HG03354 (cell line): Measurements from ENCODE around the gene KREMEN1.

Source experiments
- ATAC-seq: cut with Tn5 transposase; IDR thresholded peaks from one replicate; pipeline ENCODE4 v1.9.1; 2021; ENCODE audit warnings: mild to moderate bottlenecking; ENCODE audit not compliant: unreplicated experiment, poor library complexity, severe bottlenecking

The KREMEN1 gene

DNA sequence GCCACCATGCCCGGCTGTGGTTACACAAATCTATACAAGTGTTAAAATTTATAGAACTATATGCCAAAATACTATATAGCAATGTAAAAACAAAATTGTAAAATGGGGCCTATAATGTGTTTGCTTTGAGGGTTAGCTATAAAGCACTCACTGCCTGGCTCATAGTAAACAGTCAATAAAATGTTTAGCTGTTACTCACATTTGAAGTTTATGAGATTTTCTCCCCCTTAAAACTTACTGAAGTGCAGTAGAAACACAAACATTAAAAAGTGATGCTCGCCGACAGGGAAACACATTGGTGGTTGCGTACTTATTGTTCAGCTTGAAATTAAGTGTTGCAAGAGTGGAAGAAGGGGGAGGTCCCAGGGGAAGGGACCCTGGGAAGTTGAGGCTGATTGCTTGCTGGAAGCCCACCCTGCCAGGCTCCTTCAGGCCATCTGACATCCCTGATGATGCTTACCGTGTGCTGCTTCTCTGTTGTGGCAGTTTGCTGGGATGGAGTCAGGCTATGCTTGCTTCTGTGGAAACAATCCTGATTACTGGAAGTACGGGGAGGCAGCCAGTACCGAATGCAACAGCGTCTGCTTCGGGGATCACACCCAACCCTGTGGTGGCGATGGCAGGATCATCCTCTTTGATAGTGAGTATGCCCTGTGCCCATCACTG is 52.1 kb downstream of the KREMEN1 start:
- no peak for ATAC-seq

DNA sequence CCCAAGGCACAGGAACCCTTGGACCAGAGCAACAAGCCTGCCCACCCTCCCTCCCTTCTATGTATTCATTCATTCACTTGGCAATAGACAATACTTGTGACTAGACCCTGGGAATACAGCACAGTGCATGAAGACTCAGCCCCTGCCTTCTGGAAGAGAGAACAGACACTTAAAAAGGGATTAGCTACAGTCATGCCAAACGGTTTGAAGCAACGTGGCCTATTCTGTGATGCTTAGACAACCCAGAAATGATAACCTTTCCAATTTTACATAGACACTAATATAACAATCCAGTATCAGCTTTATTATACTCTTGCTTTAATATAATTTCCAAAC is 52.6 kb downstream of the KREMEN1 start:
- ATAC-seq: no peak

DNA sequence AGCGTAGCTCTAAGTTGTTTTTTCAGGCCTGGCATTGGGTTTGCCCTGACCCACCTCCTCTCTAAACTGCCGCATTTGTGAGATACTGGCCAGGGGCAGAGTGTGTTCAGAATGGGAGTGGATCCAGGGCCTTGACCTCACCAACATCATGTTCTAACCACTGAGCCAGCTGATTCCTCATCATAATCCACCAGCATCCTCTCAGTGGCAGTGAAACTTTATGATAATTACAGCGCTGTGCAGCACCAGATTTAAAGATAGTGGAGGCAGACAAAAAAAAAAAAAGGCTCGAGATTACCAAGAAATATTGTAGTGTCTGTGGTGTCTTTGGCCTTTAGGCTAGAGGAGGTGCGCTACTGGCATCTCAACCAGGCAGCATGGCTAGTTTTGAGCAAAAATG is 53.0 kb downstream of the KREMEN1 start:
- no peak for ATAC-seq

DNA sequence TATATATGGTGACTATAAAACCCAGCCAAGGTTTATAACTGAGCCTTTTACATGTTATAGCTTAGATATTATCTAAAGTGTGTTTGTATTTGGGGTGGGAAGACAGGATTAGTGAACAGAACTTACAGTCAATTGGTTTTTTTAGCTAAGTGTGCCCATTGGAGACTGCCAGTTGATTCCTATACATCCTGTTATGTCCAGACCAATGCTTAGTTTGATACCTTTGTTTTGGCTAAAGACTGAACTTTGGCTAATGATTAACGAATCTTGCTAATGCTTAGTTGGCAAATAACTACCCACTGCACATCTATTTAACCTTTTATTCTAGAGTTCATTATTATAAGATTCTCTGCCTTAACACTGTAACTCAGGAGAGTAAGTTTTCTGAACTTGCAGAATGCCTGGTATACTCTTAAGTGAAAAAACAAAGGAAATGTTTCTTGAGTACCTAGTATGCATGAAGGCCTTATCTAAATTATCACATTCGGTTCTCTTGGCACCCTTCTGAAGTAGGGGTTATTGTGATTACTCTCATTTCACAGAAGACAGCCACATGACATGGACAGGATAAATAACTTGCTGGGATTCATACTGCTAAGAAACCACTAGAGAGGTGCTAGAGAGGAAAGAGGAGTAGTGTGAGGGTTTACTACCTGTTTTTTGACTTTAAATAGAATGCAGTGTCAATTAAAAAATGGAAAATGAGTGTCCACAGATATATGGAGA is 54.0 kb downstream of the KREMEN1 start:
- no peak for ATAC-seq

DNA sequence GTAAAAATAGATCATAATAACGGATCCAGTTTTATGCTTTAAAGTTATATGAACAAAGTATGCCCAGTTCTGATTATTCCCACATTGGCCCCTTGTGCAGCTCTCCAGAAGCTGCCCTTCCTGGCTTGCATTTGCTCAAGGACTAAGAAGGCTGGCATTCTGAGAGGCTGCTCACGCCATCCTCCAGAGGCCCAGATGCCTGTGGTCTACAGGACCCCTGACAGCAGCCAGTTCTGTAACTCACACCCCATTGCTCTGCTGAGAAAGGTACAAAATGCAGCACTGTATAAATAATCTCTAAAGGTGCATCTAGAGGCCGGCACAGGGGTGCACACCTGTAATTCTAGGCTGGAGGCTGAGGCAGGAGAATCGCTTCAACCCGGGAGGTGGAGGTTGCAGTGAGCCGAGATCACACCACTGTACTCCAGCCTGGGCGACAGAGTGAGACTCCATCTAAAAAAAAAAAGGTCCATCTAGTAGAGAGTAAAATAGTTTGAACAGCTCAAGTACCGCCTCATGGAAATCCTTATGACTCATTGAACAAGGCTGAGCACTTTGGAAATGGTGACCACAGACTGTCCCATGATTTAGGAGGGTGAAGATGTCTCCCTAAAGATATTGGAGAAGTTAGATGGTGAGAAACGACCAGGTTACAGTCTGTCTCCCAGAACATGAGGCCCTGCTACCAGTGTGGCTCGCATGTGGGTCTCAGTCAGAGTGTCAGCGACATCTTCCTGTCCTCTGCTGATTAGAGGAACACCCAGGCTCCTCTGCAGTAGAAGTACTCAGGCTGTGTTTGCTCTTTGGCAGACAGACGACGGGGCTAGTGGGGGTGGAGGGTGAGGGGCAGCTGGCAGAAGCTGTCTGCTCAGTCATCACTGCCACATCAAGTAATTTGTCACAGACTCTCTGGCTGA is 56.3 kb downstream of the KREMEN1 start:
- no peak for ATAC-seq

DNA sequence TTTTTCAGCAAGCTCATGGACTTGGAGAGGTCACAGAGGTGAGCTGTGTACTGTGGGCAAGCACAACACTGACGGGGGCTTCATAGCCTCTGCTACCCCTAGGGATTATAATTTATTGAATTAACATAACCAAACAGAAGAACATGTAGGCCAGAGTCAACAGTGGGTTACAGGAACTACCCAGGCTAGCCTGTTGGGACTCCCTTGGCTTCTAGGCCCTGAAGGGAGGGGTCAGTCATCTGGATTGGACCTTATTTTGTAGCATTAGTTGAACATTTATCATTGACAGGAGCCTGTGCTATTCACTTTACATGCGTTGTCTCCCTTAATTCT is 56.9 kb downstream of the KREMEN1 start:
- ATAC-seq: no peak

DNA sequence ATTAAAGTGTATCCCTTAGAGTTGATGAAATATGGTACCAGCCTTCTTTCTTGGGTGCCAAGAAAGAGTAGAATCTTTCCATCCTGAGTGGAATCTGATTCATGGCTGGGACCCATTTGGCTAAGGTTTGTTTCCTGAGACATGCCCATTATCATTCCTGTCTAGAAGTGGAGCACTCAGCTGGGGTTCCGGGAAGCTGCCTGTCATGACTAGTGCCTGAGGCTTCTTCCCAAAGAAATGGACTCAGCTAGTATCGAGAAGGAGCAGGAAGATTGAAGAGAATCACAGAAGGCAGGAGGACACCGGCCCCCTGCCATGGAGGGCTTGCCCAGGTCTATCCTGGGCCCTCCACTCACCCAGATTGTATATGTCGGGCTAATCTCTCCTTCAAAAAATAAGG is 57.6 kb downstream of the KREMEN1 start:
- ATAC-seq: no peak

DNA sequence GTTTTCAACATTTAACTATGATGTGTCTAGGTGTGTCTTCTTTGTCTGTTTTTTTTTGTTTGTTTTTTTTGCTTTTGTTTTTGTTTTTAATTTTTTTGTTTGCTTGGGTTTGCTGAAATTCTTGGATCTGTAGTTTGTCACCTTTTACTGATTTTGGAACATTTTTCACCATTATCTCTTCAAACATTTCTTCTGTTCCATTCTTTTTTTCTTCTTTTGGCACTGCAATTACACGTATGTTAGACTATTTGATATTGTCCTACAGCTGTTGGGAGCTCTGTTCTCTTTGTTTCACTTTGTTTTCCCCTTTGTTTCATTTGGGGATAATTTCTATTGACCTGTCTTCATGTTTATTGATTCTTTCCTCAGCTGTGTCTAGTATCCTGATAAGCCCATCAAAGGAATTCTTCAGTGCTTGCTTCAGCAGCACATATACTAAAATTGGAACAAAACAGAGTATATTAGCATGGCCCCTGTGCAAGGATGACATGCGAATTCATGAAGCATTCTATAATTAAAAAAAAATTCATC is 60.8 kb downstream of the KREMEN1 start:
- no peak for ATAC-seq

DNA sequence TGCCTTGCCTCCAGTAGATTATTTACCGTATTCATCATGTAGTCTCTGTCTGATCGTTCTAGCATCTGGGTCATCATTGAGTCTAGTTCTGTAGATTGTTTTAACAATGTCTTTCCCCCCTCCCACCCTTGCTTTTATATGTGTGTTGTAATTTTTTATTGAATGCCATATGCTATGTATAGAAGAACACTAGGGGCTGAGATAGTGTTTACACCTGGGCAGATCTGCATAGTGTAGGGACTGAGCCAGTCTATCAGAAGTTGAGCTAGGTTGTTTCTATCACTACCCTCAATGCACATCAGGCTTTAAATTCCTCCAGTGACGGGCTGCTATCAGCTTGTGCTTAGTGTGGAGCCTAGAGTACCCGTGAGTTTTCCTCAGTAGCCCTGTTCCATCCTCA is 61.6 kb downstream of the KREMEN1 start:
- ATAC-seq: no peak

DNA sequence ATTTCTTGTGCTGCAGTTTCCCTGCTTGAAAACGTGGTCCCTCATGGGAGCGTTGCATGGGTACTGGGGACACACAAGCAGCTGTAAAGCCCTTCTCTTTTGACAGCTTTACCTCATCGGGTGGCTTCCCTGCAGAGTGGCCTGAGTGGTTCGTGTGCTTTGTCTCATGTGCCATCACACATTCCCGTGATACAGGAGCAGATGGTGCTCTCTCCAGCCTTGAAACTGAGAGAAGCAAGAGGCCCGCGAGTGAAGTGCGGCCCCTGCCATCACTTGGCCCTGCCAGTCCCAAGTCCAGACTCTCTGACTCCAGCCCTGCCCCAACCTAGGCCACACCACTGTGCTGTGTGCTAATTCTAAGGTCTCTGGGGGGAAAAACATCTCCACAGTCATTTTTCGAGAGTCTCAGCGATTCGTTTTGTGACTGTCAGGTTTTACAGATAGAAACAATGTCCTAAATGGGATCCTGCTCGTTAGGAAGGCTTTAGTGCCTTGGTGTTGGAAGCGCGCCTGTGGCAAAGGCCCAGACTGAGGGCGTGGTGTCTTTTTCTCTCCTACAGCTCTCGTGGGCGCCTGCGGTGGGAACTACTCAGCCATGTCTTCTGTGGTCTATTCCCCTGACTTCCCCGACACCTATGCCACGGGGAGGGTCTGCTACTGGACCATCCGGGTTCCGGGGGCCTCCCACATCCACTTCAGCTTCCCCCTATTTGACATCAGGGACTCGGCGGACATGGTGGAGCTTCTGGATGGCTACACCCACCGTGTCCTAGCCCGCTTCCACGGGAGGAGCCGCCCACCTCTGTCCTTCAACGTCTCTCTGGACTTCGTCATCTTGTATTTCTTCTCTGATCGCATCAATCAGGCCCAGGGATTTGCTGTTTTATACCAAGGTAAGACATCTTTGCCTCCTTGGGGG is 64.2 kb downstream of the KREMEN1 start:
- no peak for ATAC-seq

DNA sequence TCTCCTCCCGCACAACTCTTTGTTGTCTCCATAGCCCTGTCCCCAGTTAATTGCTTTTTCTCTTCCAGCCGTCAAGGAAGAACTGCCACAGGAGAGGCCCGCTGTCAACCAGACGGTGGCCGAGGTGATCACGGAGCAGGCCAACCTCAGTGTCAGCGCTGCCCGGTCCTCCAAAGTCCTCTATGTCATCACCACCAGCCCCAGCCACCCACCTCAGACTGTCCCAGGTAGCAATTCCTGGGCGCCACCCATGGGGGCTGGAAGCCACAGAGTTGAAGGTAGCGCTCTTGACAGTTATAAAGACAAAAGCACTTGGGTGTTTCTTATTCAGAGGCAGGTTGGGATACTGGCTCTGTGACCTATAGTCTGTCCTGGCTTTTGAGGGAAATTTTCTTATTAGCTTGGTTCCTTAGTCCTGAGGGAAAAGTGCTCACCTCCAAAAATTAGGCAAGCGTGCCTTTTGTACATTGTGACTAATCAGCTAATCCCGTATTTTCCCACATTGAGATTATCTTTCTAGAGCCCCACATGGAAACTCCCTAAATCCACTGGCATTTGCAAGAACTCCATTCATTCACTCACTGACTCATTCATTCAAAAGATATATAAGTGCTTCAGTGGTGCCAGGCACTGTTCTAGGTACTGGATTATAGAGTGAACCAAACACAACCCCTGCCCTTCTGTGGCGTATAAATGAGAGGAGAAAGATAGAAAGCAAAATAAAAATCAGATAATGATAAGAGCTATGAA is 65.9 kb downstream of the KREMEN1 start:
- ATAC-seq: no peak

DNA sequence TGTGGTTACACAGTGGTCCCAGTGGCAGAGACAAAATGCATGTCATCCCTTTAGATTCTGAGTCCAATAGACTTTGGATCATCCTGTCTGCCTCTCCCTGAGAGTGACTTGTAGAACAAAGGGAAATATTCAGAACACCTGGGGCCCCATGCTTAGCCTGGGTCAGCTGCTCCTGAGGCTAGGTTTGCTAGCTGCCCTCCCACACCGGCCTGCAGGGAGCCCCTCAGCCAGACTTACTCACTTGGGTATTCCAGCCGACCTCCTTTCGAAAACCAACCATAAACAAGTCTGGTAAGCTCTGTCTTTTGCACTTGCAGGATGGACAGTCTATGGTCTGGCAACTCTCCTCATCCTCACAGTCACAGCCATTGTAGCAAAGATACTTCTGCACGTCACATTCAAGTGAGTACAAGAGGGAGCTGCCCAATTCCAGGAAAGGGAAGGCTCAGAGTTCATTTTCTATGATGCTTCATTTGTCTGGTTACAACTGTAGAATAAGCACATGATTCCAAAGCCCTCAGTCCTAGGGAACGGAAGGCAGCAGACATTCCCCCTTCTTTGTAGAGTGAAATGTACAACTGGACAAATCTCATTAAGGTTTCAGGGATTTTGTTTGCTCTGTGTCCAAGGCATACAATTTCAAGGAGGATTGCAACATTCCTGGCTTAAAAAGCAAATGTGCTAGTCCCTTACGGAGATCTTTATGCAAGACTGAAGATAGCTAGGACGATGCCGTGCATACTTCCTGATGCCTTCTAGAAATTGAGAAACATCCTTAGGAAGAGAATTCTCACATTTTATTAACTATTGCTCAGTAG is 67.3 kb downstream of the KREMEN1 start:
- no peak for ATAC-seq

DNA sequence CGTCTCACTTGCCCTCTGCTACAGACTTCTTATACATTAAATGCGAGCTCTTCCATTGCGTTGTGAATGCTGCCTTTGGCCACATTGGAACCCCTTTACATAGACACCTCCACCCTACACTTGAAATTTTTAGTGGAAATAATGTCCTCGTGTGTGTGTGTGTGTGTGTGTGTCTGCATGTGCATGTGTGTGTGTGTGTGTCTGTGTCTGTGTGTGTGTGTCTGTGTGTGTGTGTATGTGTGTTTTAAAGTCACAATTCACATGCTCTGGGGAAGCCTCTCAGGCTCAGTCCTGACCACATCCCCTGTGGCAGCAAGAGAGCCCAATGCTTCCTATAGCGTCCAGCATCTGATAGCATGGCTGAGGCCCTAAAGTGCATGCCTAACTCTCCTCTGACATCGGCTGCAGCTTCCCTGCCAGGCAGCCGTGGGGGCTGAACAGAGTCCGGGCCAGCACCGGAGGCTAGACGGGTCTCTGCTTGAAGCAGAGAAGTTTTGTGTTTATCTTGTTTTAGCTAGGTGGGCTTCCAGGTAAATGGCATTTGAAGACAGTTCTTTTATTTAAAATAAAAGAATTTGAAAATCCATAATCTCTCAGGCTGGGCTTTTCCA is 68.3 kb downstream of the KREMEN1 start:
- ATAC-seq: no peak

DNA sequence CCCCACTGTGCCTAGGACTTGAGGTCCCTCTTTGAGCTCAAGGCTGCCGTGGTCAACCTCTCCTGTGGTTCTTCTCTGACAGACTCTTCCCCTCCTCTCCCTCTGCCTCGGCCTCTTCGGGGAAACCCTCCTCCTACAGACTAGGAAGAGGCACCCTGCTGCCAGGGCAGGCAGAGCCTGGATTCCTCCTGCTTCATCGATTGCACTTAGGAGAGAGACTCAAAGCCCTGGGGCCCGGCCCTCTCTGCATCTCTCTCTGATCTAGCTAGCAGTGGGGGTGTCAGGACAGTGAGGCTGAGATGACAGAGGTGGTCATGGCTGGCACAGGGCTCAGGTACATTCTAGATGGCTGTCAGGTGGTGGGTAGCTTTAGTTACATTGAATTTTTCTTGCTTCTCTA is 69.3 kb downstream of the KREMEN1 start:
- ATAC-seq: no peak

DNA sequence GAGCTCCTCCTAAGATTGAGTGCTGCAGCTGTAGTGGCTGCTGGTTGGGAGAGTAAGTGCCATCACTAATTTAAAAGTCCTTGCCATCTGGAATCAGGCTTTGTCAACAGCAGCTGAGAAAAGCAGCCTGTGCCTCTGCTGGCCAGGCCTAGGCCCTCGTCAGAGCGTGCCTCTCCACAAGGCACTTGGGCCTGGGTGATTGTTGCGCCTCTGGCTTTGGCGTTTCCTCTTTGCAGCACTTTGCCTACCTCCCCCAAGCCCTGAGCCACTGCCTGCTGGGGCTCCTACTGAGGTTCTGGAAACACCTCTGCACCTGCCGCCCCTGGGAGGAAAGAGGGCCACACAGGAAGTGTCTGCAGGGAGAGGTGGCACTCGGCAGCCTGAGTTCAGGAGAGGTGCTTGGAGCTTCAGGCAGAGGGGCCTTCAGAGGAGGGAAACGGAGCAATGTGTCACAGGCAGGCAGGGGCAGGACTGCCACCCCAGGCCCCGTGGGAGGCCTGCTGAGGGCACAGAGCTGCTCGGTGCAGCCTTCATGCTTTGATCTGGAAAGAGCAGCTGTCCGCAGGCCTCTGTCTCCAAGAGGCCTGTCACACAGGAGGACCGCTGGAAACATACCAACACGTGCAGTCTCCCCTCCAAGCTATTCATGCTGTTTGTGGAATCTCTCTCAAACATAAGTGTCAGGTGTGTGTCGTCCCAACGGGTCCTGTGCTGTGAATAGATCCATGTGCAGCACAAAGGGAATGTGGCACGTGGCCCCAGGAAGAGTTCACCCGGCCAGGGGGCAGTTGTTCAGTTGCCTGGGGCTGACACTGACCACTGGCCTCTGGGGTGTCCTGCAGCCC is 71.3 kb downstream of the KREMEN1 start:
- ATAC-seq: no peak

DNA sequence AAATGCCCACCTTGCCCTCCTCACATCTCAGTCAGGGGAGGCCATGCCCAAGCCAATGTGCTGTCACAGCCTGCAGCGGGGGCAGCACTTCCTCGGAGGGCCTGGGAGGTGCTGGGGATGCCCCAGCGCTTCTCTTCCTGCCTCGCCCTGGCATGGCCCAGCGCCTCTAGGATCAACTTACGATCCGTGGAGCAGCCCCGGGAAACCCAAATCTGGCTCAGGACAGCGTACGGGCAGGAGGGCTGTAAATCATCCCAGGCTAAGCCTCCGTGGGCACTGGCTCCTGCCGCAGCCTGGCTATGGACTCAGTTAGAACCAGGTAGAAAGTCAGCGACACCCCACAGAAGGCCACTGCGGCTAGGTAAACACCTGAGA is 71.9 kb downstream of the KREMEN1 start:
- no peak for ATAC-seq
